Adrenal gland (tissue), 12 donors: ENCODE data around the gene PTPRO. TPM values are rescaled to one million over a fixed set of nuclear protein-coding genes. Genes with fewer than 3 reads are reported as not detected.

Experiments
- DNase-seq, 7 donors: peaks; one replicate each; pipeline ENCODE4 v3.0.0-alpha.2; 2019 to 2020
- H3K27ac ChIP-seq, 5 donors: fragments of 200-600 bp; sonication (generic) in 4 of 5; 1 replicate in 3 of 5; 2 replicates in 2 of 5; pipeline versions ENCODE4 v1.5.1 to v1.8.0; 2016 to 2020; ENCODE audit warnings: mild to moderate bottlenecking in 1 of 5
- H3K27me3 ChIP-seq: fragments of 200-600 bp; 2 replicates; pipeline ENCODE4 v1.8.0; 2021
- H3K36me3 ChIP-seq, 2 donors: fragments of 200-600 bp; replicated peaks in 1 of 2; 1 replicate in 1 of 2; 2 replicates in 1 of 2; pipeline versions ENCODE4 v1.5.1 to v1.8.0; 2018 to 2022
- H3K4me1 ChIP-seq, 2 donors: fragments of 200-600 bp; replicated peaks in 1 of 2; 1 replicate in 1 of 2; 2 replicates in 1 of 2; pipeline versions ENCODE4 v1.5.1 to v1.8.0; 2018 to 2021
- H3K4me3 ChIP-seq, 4 donors: fragments of 200-600 bp; sonication (generic) in 3 of 4; one replicate each; pipeline ENCODE4 v1.5.1; 2016 to 2018
- H3K9me3 ChIP-seq, 3 donors: fragments of 200-600 bp; sonication (generic) in 1 of 3; replicated peaks in 1 of 3; 1 replicate in 2 of 3; 2 replicates in 1 of 3; pipeline versions ENCODE4 v1.5.1 to v1.8.0; 2016 to 2021
- POLR2A ChIP-seq, 2 donors: fragments of 450-650 bp; IDR thresholded peaks; one replicate each; pipeline ENCODE4 v1.6.1; 2017; ENCODE audit warnings: antibody characterized with exemption in 2 of 2, mild to moderate bottlenecking in 2 of 2, moderate library complexity in 1 of 2
- WGBS, 4 donors: extraction: QIAGEN DNeasy Blood & Tissue Kit in 2 of 4; methylation state at CpG; one replicate each; pipeline versions ENCODE4 v1.1.5 to v1.1.7; 2013 to 2017; 5-methylcytosine and 5-hydroxymethylcytosine counted together
- intact Hi-C, 2 donors: fragments of 100-400 bp; cut with DNase I; formaldehyde crosslinking; loops; one replicate each; pipeline versions ENCODE4 v1.14.1 to v1.15.0; 2022 to 2023
- polyA plus RNA-seq, 3 donors: library from polyadenylated mRNA; stranded (reverse); fragments of 200-250 nt in 2 of 3; fragments of 350-450 nt in 1 of 3; fragmentation: Illumina TruSeq in 1 of 3; extraction: RNeasy Lipid Tissue Mini Kit (QIAGEN cat#74804) in 1 of 3; gene quantifications; one replicate each; pipeline ENCODE4 v1.2.3, GENCODE V29; 2013 to 2014
- total RNA-seq, 9 donors: library from RNA; depleted of rRNA in 4 of 9; stranded (reverse); fragments of >200 nt in 4 of 9; fragments of 120-200 nt in 1 of 9; fragmentation: NEBNext Ultra II Directional in 1 of 9; extraction: Animal tissue kit (Norgen Biotek cat#: 25700) in 1 of 9; gene quantifications; one replicate each; pipeline versions ENCODE4 v1.1.0 to v1.2.4, GENCODE V29; 2013 to 2023
- TF ChIP-seq, protein P1 (sequence below), 6 experiments: fragments of 450-650 bp in 4 of 6; fragments of 200-600 bp in 2 of 6; sonication (generic) in 1 of 6; IDR thresholded peaks; 1 replicate in 5 of 6; 2 replicates in 1 of 6; pipeline versions ENCODE4 v1.5.1 to v1.8.0; 2016 to 2021; ENCODE audit warnings: antibody characterized with exemption in 6 of 6, mild to moderate bottlenecking in 2 of 6, moderate library complexity in 1 of 6
- donor health status: healthy with polysubstance abuse.
- donor health status: Bipolar disorder and iron deficiency.
- donor health status: DM: yes; HTN: yes; CAD: no.
- donor health status: DM: no; HTN: no; CAD: no.
- donor health status: DM: no; HTN: no; CAD: no.
- donor health status: DM: yes; HTN: yes; CAD: no.

The PTPRO gene
- total and polyA plus RNA-seq, 12 donors: 0.36 to 11.5 (median 2.6) TPM

DNA sequence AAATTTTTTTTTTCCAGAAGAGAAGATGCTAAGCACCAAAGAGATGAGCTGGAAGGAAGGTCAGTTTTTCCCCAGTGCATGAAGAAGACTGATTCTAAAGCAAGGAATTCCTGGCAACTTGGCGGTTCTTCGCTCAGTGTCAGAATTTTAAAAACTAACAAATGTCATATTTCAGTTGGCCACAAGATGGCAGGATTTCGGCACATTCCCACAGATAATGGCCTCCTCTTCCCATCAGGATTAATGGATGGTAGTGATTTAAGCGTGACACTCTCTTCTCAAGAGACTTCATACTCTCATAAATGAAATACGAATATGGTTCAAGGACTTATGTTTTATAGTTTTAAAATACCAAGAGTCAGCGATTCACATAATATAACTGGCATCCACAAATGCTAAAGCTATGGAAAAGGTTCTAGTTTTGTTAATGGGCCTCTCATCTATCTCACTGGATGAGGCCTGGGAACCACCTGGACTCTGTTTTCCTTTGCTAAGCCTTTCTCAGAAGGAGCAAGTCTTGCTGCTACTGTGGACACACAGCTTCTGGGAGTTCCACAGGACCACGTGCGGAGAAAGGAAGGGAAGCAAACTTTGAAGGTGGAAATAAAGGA lies 46.1 kb upstream of the PTPRO start:
- no peaks in the 10 kb centered on the region for H3K9me3 ChIP-seq
- H3K4me1 ChIP-seq: peaks cover 0 to 8% of the 10 kb centered on the region in 2 donors
- intact Hi-C loops: loop anchor here (5.0 to 10.0 kb wide), 4 partner anchors 51 to 579 kb away; partner anchors contain the start of gene RERG (in 1 of the 2)
- H3K4me3 ChIP-seq: no peak overlapping the region
- DNase-seq: peak in 6 of 7 donors; percentile 17 to 53 (median 36)
- 32 to 41% (median 38%) methylated on average over 8 of the region's 8 CpGs for WGBS, 4 donors
- H3K36me3 ChIP-seq: no peaks in the 10 kb centered on the region
- no peak overlapping the region for H3K27ac ChIP-seq
- H3K27me3 ChIP-seq: peaks cover 3% of the 10 kb centered on the region
- TF ChIP-seq POLR2A (IDR thresholded peaks at IDR 0.05): no peak
- TF ChIP-seq, protein P1, sequence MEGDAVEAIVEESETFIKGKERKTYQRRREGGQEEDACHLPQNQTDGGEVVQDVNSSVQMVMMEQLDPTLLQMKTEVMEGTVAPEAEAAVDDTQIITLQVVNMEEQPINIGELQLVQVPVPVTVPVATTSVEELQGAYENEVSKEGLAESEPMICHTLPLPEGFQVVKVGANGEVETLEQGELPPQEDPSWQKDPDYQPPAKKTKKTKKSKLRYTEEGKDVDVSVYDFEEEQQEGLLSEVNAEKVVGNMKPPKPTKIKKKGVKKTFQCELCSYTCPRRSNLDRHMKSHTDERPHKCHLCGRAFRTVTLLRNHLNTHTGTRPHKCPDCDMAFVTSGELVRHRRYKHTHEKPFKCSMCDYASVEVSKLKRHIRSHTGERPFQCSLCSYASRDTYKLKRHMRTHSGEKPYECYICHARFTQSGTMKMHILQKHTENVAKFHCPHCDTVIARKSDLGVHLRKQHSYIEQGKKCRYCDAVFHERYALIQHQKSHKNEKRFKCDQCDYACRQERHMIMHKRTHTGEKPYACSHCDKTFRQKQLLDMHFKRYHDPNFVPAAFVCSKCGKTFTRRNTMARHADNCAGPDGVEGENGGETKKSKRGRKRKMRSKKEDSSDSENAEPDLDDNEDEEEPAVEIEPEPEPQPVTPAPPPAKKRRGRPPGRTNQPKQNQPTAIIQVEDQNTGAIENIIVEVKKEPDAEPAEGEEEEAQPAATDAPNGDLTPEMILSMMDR (IDR thresholded peaks at IDR 0.05): peak; percentile 55 to 82 (median 76)

DNA sequence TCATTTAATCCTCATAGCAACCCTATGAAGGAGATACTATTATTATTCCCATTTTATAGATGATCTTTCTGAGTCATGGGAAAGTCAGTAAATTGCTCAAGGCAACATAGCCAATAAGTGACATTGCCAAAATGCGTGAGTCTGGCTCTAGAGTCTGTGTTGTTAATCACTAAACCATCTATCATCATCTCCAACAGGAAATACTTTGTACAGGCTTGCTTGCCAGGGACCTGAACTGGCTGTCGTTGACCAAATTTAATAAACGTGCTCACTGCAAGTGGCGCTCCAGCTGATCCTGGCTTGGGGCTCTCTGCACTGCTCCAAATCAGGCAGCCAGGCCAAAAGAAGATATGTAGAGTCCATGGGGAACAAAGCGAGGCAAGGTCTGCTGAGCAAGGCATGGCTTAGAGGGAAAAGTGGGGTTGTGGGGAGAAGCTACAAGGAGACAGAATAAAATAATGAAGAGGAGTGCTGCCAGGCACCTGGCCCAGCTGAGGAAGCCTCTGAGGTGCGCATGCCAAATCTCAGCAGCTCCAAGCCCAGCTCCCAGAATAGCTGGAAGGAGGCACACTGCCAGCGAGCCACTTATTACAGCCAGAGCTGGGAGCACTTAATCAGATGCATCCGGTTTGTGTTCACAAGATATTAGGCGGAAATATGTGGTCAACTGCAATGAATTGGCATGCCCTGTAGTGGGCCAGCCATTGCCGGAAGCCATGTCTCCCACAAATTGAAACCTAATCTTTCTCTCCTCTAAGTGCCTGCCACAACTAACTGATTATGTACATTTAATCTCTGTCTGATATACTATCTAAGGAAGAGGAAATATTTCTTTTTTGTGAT lies 43.3 kb upstream of the PTPRO start:
- TF ChIP-seq, protein P1 (IDR thresholded peaks at IDR 0.05): peak in 1 of 6 experiments; percentile 24
- no peak for TF ChIP-seq POLR2A (IDR thresholded peaks at IDR 0.05)
- intact Hi-C loops: loop anchor here (5.0 to 10.0 kb wide), 4 partner anchors 54 to 576 kb away; partner anchors contain the start of gene RERG (in 1 of the 2)
- Histone ChIP-seq H3K27me3 (peaks cover 3% of the 10 kb centered on the region), H3K9me3 (no peaks in the 10 kb centered on the region), H3K36me3 (no peaks in the 10 kb centered on the region), H3K27ac (peak overlapping the region in 2 of 5 donors; percentile 42 to 63), H3K4me1 (peaks cover 0 to 8% of the 10 kb centered on the region in 2 donors), H3K4me3 (no peak overlapping the region)
- 41 to 45% (median 43%) methylated on average over 10 of the region's 10 CpGs for whole genome bisulfite sequencing, 4 donors
- peak; percentile 21 to 81 (median 43) for DNase-seq

DNA sequence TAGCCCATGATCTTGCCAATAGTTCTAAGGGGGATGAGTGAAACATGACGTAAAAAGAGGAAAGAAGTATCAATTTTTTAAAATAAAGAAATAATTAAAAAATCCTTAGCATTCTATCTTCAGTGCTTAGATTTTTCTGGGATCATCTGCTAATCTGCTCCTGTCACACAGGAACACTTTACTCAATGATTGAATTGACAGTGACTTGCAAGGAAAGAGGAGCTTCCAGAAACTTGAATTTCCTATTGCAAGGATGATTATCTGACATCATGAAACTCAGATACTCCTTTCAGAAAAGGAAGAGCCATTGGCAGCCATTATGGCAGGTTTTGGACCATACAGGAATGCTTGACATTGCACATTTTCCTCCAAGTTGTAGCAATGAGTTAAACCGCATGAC lies 41.4 kb upstream of the PTPRO start:
- Histone ChIP-seq H3K9me3 (no peaks in the 10 kb centered on the region), H3K27ac (no peak overlapping the region), H3K36me3 (no peaks in the 10 kb centered on the region), H3K27me3 (peaks cover 3% of the 10 kb centered on the region), H3K4me3 (no peak overlapping the region), H3K4me1 (peaks cover 0 to 8% of the 10 kb centered on the region in 2 donors)
- WGBS, 4 donors: 72 to 84% (median 81%) methylated on average over 2 of the region's 2 CpGs
- intact Hi-C loops: no loop called here
- no peak for TF ChIP-seq POLR2A (IDR thresholded peaks at IDR 0.05)
- TF ChIP-seq, protein P1 (IDR thresholded peaks at IDR 0.05): no peak
- no peak for DNase-seq

DNA sequence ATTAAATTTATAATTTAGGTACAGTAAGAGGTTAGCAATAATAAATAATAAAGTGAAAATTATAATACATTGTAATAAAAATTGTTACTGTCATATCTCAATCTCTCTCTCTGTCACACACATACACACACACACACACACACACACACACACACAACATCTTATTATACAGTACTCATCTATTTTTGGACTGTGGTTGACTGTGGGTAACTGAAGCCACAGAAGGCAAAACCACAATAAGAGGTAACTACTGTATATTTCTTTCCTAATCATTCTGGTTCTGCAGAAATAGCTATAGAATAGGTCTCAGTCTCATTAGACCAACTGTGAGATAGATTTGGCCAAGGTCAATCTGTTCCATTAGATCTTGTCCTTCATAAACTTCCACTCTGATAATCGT lies 33.1 kb upstream of the PTPRO start:
- WGBS, 4 donors: 19 to 43% (median 32%) methylated on average over 1 of the region's 1 CpG
- no peak for DNase-seq
- no peaks in the 10 kb centered on the region for H3K27me3 ChIP-seq
- no peak for TF ChIP-seq POLR2A (IDR thresholded peaks at IDR 0.05)
- TF ChIP-seq, protein P1 (IDR thresholded peaks at IDR 0.05): no peak
- no peak overlapping the region for H3K4me3 ChIP-seq
- H3K27ac ChIP-seq: no peak overlapping the region
- no peaks in the 10 kb centered on the region for H3K9me3 ChIP-seq
- no peaks in the 10 kb centered on the region for H3K36me3 ChIP-seq
- no peaks in the 10 kb centered on the region for H3K4me1 ChIP-seq
- intact Hi-C loops: loop anchor here in 1 of 2 donors (5.0 kb wide), 1 partner anchor 273 kb away; no protein-coding TSS in a partner anchor
